Body of pancreas (tissue), 4 donors: ENCODE data around the gene GRID1. TPM values are rescaled to one million over a fixed set of nuclear protein-coding genes. Genes with fewer than 3 reads are reported as not detected.

Experiments used
- ATAC-seq: fragments of 150-250 bp; one replicate; pipeline ENCODE4 v1.9.1; 2016
- DNase-seq, 4 donors: peaks; one replicate each; pipeline ENCODE4 v3.0.0-alpha.2; 2019
- H3K27ac ChIP-seq, 4 donors: fragments of 200-600 bp; sonication (generic); 1 replicate in 3 of 4; 2 replicates in 1 of 4; pipeline versions ENCODE4 v1.5.1 to v1.6.1; 2016 to 2019; ENCODE audit warnings: mild to moderate bottlenecking in 1 of 4, mixed read lengths in 1 of 4, moderate library complexity in 1 of 4
- H3K27me3 ChIP-seq, 2 donors: fragments of 200-600 bp; sonication (generic); one replicate each; pipeline ENCODE4 v1.6.0; 2016; ENCODE audit warnings: mild to moderate bottlenecking in 1 of 2
- H3K36me3 ChIP-seq, 2 donors: fragments of 200-600 bp; sonication (generic); replicated peaks in 1 of 2; 2 replicates each; pipeline ENCODE4 v1.5.1; 2016; ENCODE audit warnings: low read depth in 2 of 2; ENCODE audit not compliant: insufficient read depth in 1 of 2
- H3K4me1 ChIP-seq: fragments of 200-600 bp; sonication (generic); one replicate; pipeline ENCODE4 v1.6.0; 2016
- H3K4me3 ChIP-seq, 2 donors: fragments of 200-600 bp; sonication (generic); 1 replicate in 1 of 2; 2 replicates in 1 of 2; pipeline ENCODE4 v1.5.1; 2016 to 2019
- H3K9me3 ChIP-seq, 3 donors: fragments of 200-600 bp; sonication (generic); 1 replicate in 2 of 3; 2 replicates in 1 of 3; pipeline ENCODE4 v1.5.1; 2016
- POLR2A ChIP-seq, 3 donors: fragments of 450-650 bp; IDR thresholded peaks; one replicate each; pipeline ENCODE4 v1.6.1; 2016; ENCODE audit warnings: antibody characterized with exemption in 3 of 3, mild to moderate bottlenecking in 2 of 3
- WGBS, 2 donors: methylation state at CpG; one replicate each; pipeline ENCODE4 v1.1.5; 2017; 5-methylcytosine and 5-hydroxymethylcytosine counted together
- intact Hi-C: fragments of 100-400 bp; cut with DNase I; formaldehyde crosslinking; loops from one replicate; pipeline ENCODE4 v1.15.1; 2023
- total RNA-seq, 2 donors: library from RNA; depleted of rRNA; stranded (reverse); fragments of >200 nt; gene quantifications; one replicate each; pipeline ENCODE4 v1.1.0, GENCODE V29; 2016
- TF ChIP-seq, protein P1 (sequence below), 7 experiments: fragments of 450-650 bp in 4 of 7; fragments of 200-600 bp in 3 of 7; sonication (generic) in 3 of 7; IDR thresholded peaks; one replicate each; pipeline ENCODE4 v1.5.1; 2016 to 2019; ENCODE audit warnings: antibody characterized with exemption in 7 of 7

The GRID1 gene
- total RNA-seq, 2 donors from 2014 or later = 1.0 to 1.6 TPM

GRCh38 chr10:86074294-86074693, 292.3 kb downstream of the GRID1 start:
- H3K36me3 ChIP-seq = no peaks in the 10 kb centered on the region
- H3K4me3 ChIP-seq = no peak overlapping the region
- H3K4me1 ChIP-seq = no peaks in the 10 kb centered on the region
- intact Hi-C loops = no loop called here
- no peak for TF ChIP-seq POLR2A (IDR thresholded peaks at IDR 0.05)
- TF ChIP-seq, protein P1, sequence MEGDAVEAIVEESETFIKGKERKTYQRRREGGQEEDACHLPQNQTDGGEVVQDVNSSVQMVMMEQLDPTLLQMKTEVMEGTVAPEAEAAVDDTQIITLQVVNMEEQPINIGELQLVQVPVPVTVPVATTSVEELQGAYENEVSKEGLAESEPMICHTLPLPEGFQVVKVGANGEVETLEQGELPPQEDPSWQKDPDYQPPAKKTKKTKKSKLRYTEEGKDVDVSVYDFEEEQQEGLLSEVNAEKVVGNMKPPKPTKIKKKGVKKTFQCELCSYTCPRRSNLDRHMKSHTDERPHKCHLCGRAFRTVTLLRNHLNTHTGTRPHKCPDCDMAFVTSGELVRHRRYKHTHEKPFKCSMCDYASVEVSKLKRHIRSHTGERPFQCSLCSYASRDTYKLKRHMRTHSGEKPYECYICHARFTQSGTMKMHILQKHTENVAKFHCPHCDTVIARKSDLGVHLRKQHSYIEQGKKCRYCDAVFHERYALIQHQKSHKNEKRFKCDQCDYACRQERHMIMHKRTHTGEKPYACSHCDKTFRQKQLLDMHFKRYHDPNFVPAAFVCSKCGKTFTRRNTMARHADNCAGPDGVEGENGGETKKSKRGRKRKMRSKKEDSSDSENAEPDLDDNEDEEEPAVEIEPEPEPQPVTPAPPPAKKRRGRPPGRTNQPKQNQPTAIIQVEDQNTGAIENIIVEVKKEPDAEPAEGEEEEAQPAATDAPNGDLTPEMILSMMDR (IDR thresholded peaks at IDR 0.05) = no peak
- 72 to 73% methylated on average over 5 of the region's 5 CpGs for WGBS, 2 donors
- no peak overlapping the region for H3K27ac ChIP-seq
- H3K27me3 ChIP-seq = no peaks in the 10 kb centered on the region
- ATAC-seq = no peak
- no peaks in the 10 kb centered on the region for H3K9me3 ChIP-seq
- DNase-seq = no peak

GRCh38 chr10:86073199-86073977, 293.2 kb downstream of the GRID1 start:
- H3K36me3 ChIP-seq = no peaks in the 10 kb centered on the region
- H3K4me1 ChIP-seq = no peaks in the 10 kb centered on the region
- DNase-seq (no peak), ATAC-seq (no peak)
- no peaks in the 10 kb centered on the region for H3K27me3 ChIP-seq
- WGBS, 2 donors = 62 to 67% methylated on average over 7 of the region's 7 CpGs
- no peak overlapping the region for H3K4me3 ChIP-seq
- intact Hi-C loops = no loop called here
- no peak overlapping the region for H3K27ac ChIP-seq
- no peaks in the 10 kb centered on the region for H3K9me3 ChIP-seq
- no peak for TF ChIP-seq POLR2A (IDR thresholded peaks at IDR 0.05)
- TF ChIP-seq, protein P1 (IDR thresholded peaks at IDR 0.05) = no peak

GRCh38 chr10:86072413-86072812, 294.2 kb downstream of the GRID1 start:
- no peak overlapping the region for H3K27ac ChIP-seq
- ATAC-seq (no peak), DNase-seq (no peak)
- WGBS, 2 donors = 51 to 54% methylated on average over 5 of the region's 5 CpGs
- H3K4me3 ChIP-seq = no peak overlapping the region
- intact Hi-C loops = no loop called here
- TF ChIP-seq POLR2A (IDR thresholded peaks at IDR 0.05) = no peak
- TF ChIP-seq, protein P1 (IDR thresholded peaks at IDR 0.05) = no peak
- H3K4me1 ChIP-seq = no peaks in the 10 kb centered on the region
- H3K36me3 ChIP-seq = no peaks in the 10 kb centered on the region
- no peaks in the 10 kb centered on the region for H3K9me3 ChIP-seq
- H3K27me3 ChIP-seq = no peaks in the 10 kb centered on the region

- Histone ChIP-seq H3K4me1 (no peaks in the 10 kb centered on the region), H3K36me3 (no peaks in the 10 kb centered on the region), H3K27me3 (no peaks in the 10 kb centered on the region), H3K27ac (no peak overlapping the region), H3K4me3 (no peak overlapping the region), H3K9me3 (no peaks in the 10 kb centered on the region)
- TF ChIP-seq, protein P1 (IDR thresholded peaks at IDR 0.05) = no peak
- no peak for TF ChIP-seq POLR2A (IDR thresholded peaks at IDR 0.05)
- ATAC-seq = no peak
- intact Hi-C loops = no loop called here
- no peak for DNase-seq
- 54 to 59% methylated on average over 4 of the region's 4 CpGs for WGBS, 2 donors
Measured at GRCh38 chr10:86071758-86072157, 294.8 kb downstream of the GRID1 start.

DNA sequence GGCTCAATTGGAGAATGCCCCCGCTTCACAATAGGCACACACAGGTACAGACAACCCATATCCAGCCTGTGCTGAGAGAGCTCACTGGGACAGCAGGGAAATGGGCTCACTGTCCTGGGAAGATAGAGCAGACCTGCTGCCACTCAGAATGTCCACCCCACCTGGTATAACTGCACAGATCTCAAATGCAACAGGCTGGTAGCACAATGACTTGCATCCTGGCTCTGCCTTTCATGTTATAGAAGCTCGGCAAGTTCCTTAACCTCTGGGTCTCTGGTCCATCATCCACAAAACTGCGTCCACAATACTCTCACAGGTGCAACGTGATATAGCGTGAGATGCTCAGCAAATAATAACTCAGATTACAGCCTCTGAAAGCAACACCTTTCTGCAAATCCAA, 295.4 kb downstream of the GRID1 start:
- DNase-seq = no peak
- intact Hi-C loops = no loop called here
- no peaks in the 10 kb centered on the region for H3K9me3 ChIP-seq
- no peak for ATAC-seq
- H3K27me3 ChIP-seq = no peaks in the 10 kb centered on the region
- H3K27ac ChIP-seq = no peak overlapping the region
- WGBS, 2 donors = 64 to 66% methylated on average over 5 of the region's 5 CpGs
- no peak overlapping the region for H3K4me3 ChIP-seq
- TF ChIP-seq POLR2A (IDR thresholded peaks at IDR 0.05) = no peak
- TF ChIP-seq, protein P1 (IDR thresholded peaks at IDR 0.05) = no peak
- no peaks in the 10 kb centered on the region for H3K4me1 ChIP-seq
- H3K36me3 ChIP-seq = no peaks in the 10 kb centered on the region
